RWPE1 (cell line): ENCODE measurements around the gene CLDN2.
A peak's percentile ranks its signal among the peaks of the same experiment; 100 is the strongest.

ENCODE experiments used
- CTCF ChIA-PET: fragments of 350-600 bp; sonication (Branson Sonifier 250); formaldehyde crosslinking; extraction: SDS; loops from one replicate; lab custom pipeline; 2021; lab: Yijun Ruan, JAX
- POLR2A ChIA-PET: fragments of 400-600 bp; formaldehyde crosslinking; extraction: SDS; loops from one replicate; lab custom pipeline; 2020; ENCODE audit warnings: antibody characterized with exemption; ENCODE audit not compliant: low non-redundant PET; lab: Yijun Ruan, JAX
- DNase-seq: peaks from one replicate; pipeline ENCODE4 v3.0.0; 2012; ENCODE audit warnings: low spot score
- H3K27ac ChIP-seq: fragments of 450-650 bp; 2 replicates; pipeline ENCODE4 v1.5.1; 2017
- CTCF ChIP-seq: fragments of 450-650 bp; conservative IDR thresholded peaks from 2 replicates; pipeline ENCODE4 v1.5.1; 2017; ENCODE audit warnings: low read depth, mild to moderate bottlenecking

CLDN2 gene

GRCh38 chrX:106906361-106906760 is 13.8 kb upstream of the CLDN2 start:
- TF ChIP-seq CTCF, result no peak
- POLR2A ChIA-PET, result no interaction called here
- DNase-seq, result no peak
- H3K27ac ChIP-seq, result no peak overlapping the region
- CTCF ChIA-PET, result interaction anchor here (2.1 kb wide), 1 partner anchor 12 kb away, joined by 6 read pairs; no protein-coding TSS in a partner anchor

GRCh38 chrX:106912864-106913263 is 7.3 kb upstream of the CLDN2 start:
- ChIA-PET CTCF (no interaction called here), POLR2A (no interaction called here)
- no peak for TF ChIP-seq CTCF
- H3K27ac ChIP-seq, result no peak overlapping the region
- no peak for DNase-seq

GRCh38 chrX:106917830-106918500 is 2.2 kb upstream of the CLDN2 start:
- ChIA-PET CTCF (no interaction called here), POLR2A (no interaction called here)
- TF ChIP-seq CTCF, result no peak
- no peak overlapping the region for H3K27ac ChIP-seq
- peak; percentile 53 for DNase-seq

- DNase-seq, result no peak
- CTCF ChIA-PET, result interaction anchor here (0.7 kb wide), 1 partner anchor 38 kb away, joined by 4 read pairs; no protein-coding TSS in a partner anchor
- no peak for TF ChIP-seq CTCF
- POLR2A ChIA-PET, result no interaction called here
- no peak overlapping the region for H3K27ac ChIP-seq
Observed at GRCh38 chrX:106921637-106922036, 1.4 kb downstream of the CLDN2 start.

GRCh38 chrX:106927023-106927422 is 6.8 kb downstream of the CLDN2 start:
- no peak overlapping the region for H3K27ac ChIP-seq
- DNase-seq, result no peak
- CTCF ChIA-PET, result no interaction called here
- POLR2A ChIA-PET, result no interaction called here
- TF ChIP-seq CTCF, result no peak

- POLR2A ChIA-PET, result no interaction called here
- H3K27ac ChIP-seq, result no peak overlapping the region
- TF ChIP-seq CTCF, result no peak
- no peak for DNase-seq
- CTCF ChIA-PET, result no interaction called here
Observed at GRCh38 chrX:106927700-106928099, 7.5 kb downstream of the CLDN2 start.
